Measurements from ENCODE around the gene YPEL1. TPM values are rescaled to one million over a fixed set of nuclear protein-coding genes. Genes with fewer than 3 reads are reported as not detected.

The YPEL1 gene
- total and polyA plus RNA-seq, 4 experiments from 2014 or later: 4.9 to 9.8 (median 6.6) TPM

Small RNAs within 50 kb of the gene (microRNA-seq; reads per million reads assigned to microRNA genes)
- gene MIR130B (ENCODE audit: borderline microRNAs expressed, borderline number of aligned reads, borderline replicate concordance): 147 reads per million, percentile 72 among the genes with 10 or more reads in this experiment
- not detected for gene MIR301B (ENCODE audit: borderline microRNAs expressed, borderline number of aligned reads, borderline replicate concordance)

Other genes starting within 250 kb of the YPEL1 start
- 1 to 10 TPM; 4.5 to 4.9 TPM for gene RIMBP3C, start 184.3 kb downstream of the YPEL1 start, total RNA-seq
- under 1 TPM in 1 of 2 donors, not detected in 1; 0.49 TPM for gene RIMBP3C, start 184.3 kb downstream of the YPEL1 start, polyA plus RNA-seq
- 10 to 100 TPM; 39.2 to 39.3 TPM for gene UBE2L3, start 168.1 kb downstream of the YPEL1 start, total RNA-seq
- 100 to 1,000 TPM; 104 to 116 TPM for gene UBE2L3, start 168.1 kb downstream of the YPEL1 start, polyA plus RNA-seq
- 10 to 100 TPM; 45.7 to 46.0 TPM for gene YDJC, start 105.8 kb downstream of the YPEL1 start, total RNA-seq
- 10 to 100 TPM; 47.5 to 52.8 TPM for gene YDJC, start 105.8 kb downstream of the YPEL1 start, polyA plus RNA-seq
- gene CCDC116, start 103.0 kb downstream of the YPEL1 start, total RNA-seq: under 1 TPM; 0.19 to 0.29 TPM
- gene CCDC116, start 103.0 kb downstream of the YPEL1 start, polyA plus RNA-seq: not detected
- gene SDF2L1, start 93.5 kb downstream of the YPEL1 start, total RNA-seq: 10 to 100 TPM; 39.6 to 44.3 TPM
- gene SDF2L1, start 93.5 kb downstream of the YPEL1 start, polyA plus RNA-seq: 10 to 100 TPM; 78.0 to 99.1 TPM
- gene PPIL2, start 69.8 kb downstream of the YPEL1 start, total RNA-seq: 10 to 100 TPM; 75.5 to 81.4 TPM
- gene PPIL2, start 69.8 kb downstream of the YPEL1 start, polyA plus RNA-seq: 10 to 100 TPM; 12.0 to 38.9 TPM
- gene MAPK1, start 131.9 kb upstream of the YPEL1 start, total RNA-seq: 100 to 1,000 TPM; 114 to 117 TPM
- gene MAPK1, start 131.9 kb upstream of the YPEL1 start, polyA plus RNA-seq: 10 to 100 TPM; 73.8 to 81.5 TPM
- 10 to 100 TPM; 23.3 to 25.4 TPM for gene PPM1F, start 217.1 kb upstream of the YPEL1 start, total RNA-seq
- 1 to 10 TPM; 5.3 to 7.2 TPM for gene PPM1F, start 217.1 kb upstream of the YPEL1 start, polyA plus RNA-seq
- gene TOP3B, start 247.0 kb upstream of the YPEL1 start, total RNA-seq: 10 to 100 TPM; 78.1 to 81.1 TPM
- gene TOP3B, start 247.0 kb upstream of the YPEL1 start, polyA plus RNA-seq: 10 to 100 TPM in 1 of 2 donors, 1 to 10 TPM in 1; 8.6 to 15.6 TPM